Hepatocyte (in vitro differentiated cells): ENCODE data around the gene TAS2R7. TPM values are rescaled to one million over a fixed set of nuclear protein-coding genes. Genes with fewer than 3 reads are reported as not detected.
A peak's percentile ranks its signal among the peaks of the same experiment; 100 is the strongest.

Experiments
- DNase-seq: peaks from one replicate; pipeline ENCODE4 v3.0.0-alpha.2; 2016; ENCODE audit warnings: low spot score
- H2AFZ ChIP-seq: fragments of 200-600 bp; sonication (generic); 2 replicates; pipeline ENCODE4 v1.6.0; 2016; ENCODE audit warnings: antibody characterized with exemption, mild to moderate bottlenecking
- H3K27ac ChIP-seq: fragments of 200-600 bp; sonication (generic); 2 replicates; pipeline ENCODE4 v1.5.1; 2016; ENCODE audit warnings: mild to moderate bottlenecking
- H3K27me3 ChIP-seq: fragments of 200-600 bp; sonication (generic); 2 replicates; pipeline ENCODE4 v1.6.1; 2016
- H3K36me3 ChIP-seq: fragments of 200-600 bp; sonication (generic); replicated peaks from 2 replicates; pipeline ENCODE4 v1.5.1; 2016; ENCODE audit warnings: low read depth; ENCODE audit not compliant: insufficient read depth
- H3K4me1 ChIP-seq: fragments of 200-600 bp; sonication (generic); 2 replicates; pipeline ENCODE4 v1.5.1; 2016; ENCODE audit warnings: mild to moderate bottlenecking, moderate library complexity; ENCODE audit not compliant: insufficient read depth
- H3K4me2 ChIP-seq: fragments of 200-600 bp; sonication (generic); 2 replicates; pipeline ENCODE4 v1.6.0; 2016
- H3K4me3 ChIP-seq: fragments of 200-600 bp; sonication (generic); 2 replicates; pipeline ENCODE4 v1.5.1; 2016; ENCODE audit warnings: mild to moderate bottlenecking
- H3K79me2 ChIP-seq: fragments of 200-600 bp; sonication (generic); 2 replicates; pipeline ENCODE4 v1.6.0; 2017; ENCODE audit warnings: mild to moderate bottlenecking
- H3K9me2 ChIP-seq: fragments of 200-600 bp; sonication (generic); replicated peaks from 2 replicates; pipeline ENCODE4 v1.6.0; 2017; ENCODE audit warnings: mild to moderate bottlenecking; ENCODE audit not compliant: insufficient read depth
- H3K9me3 ChIP-seq: fragments of 200-600 bp; sonication (generic); 2 replicates; pipeline ENCODE4 v1.5.1; 2016; ENCODE audit warnings: low read depth, mild to moderate bottlenecking
- H4K20me1 ChIP-seq: fragments of 200-600 bp; sonication (generic); 2 replicates; pipeline ENCODE4 v1.6.0; 2016; ENCODE audit warnings: mild to moderate bottlenecking; ENCODE audit not compliant: insufficient read depth, poor library complexity, severe bottlenecking
- CTCF ChIP-seq: fragments of 200-600 bp; sonication (generic); IDR thresholded peaks from 2 replicates; pipeline ENCODE4 v1.5.1; 2016; ENCODE audit warnings: antibody characterized with exemption, mild to moderate bottlenecking; ENCODE audit not compliant: poor library complexity
- EZH2 ChIP-seq: fragments of 200-600 bp; sonication (generic); IDR thresholded peaks from 2 replicates; pipeline ENCODE4 v1.6.1; 2016; ENCODE audit warnings: antibody characterized with exemption, mild to moderate bottlenecking, borderline replicate concordance
- EZH2phosphoT487 ChIP-seq: fragments of 200-600 bp; sonication (generic); IDR thresholded peaks from one replicate; pipeline ENCODE4 v1.6.1; 2018; ENCODE audit warnings: antibody characterized with exemption, mild to moderate bottlenecking, low read depth, moderate library complexity; ENCODE audit not compliant: unreplicated experiment, severe bottlenecking
- WGBS: methylation state at CpG from one replicate; pipeline ENCODE4 v1.1.6; 2016; ENCODE audit warnings: low lambda C conversion rate; ENCODE audit errors: missing lambda C conversion rate; 5-methylcytosine and 5-hydroxymethylcytosine counted together
- polyA plus RNA-seq: library from polyadenylated mRNA; unstranded; fragments of >200 nt; fragmentation: Nextera tagmentation; extraction: Ambion mirVana; gene quantifications from 2 replicates; pipeline ENCODE4 v1.2.1, GENCODE V29; 2016
- small RNA-seq: library from RNA; depleted of rRNA; stranded (forward); fragments of <200 nt; gene quantifications from one replicate; pipeline ENCODE3, GENCODE V24; 2014
- total RNA-seq: library from RNA; depleted of rRNA; stranded (reverse); fragments of >200 nt; gene quantifications from 2 replicates; pipeline ENCODE4 v1.2.3, GENCODE V29; 2014

The TAS2R7 gene
- total and polyA plus RNA-seq, 2 experiments from 2014 or later: not detected

- Histone ChIP-seq H3K9me3 (no peaks in the 10 kb centered on the region), H3K79me2 (no peaks in the 10 kb centered on the region), H3K4me1 (no peaks in the 10 kb centered on the region), H2AFZ (no peak overlapping the region), H3K4me2 (no peak overlapping the region), H3K4me3 (no peak overlapping the region), H3K27me3 (peaks cover 1% of the 10 kb centered on the region), H3K27ac (no peak overlapping the region), H4K20me1 (no peaks in the 10 kb centered on the region), H3K9me2 (no peaks in the 10 kb centered on the region), H3K36me3 (no peaks in the 10 kb centered on the region)
- WGBS: 61% methylated on average over 4 of the region's 4 CpGs
- DNase-seq: peak; percentile 10
- TF ChIP-seq EZH2phosphoT487 (no peak), EZH2 (no peak), CTCF (no peak)
Observed at GRCh38 chr12:10753059-10753458, 49.4 kb downstream of the TAS2R7 start.

Small RNA genes within 50 kb of the gene (small RNA-seq; reads per million reads assigned to genes)
- not detected for gene PRR4

Other genes with a start within 250 kb of the TAS2R7 start
- gene MAGOHB, start 189.0 kb downstream of the TAS2R7 start, total RNA-seq: 21.4 and 23.9 TPM in 2 replicates
- gene MAGOHB, start 189.0 kb downstream of the TAS2R7 start, polyA plus RNA-seq: 39.4 and 40.2 TPM in 2 replicates
- 0.48 and 3.6 TPM in 2 replicates for gene STYK1, start 128.6 kb downstream of the TAS2R7 start, total RNA-seq
- gene STYK1, start 128.6 kb downstream of the TAS2R7 start, polyA plus RNA-seq: 0.09 and 0.58 TPM in 2 replicates
- gene YBX3, start 79.3 kb downstream of the TAS2R7 start, total RNA-seq: 66.7 and 83.4 TPM in 2 replicates
- 218 and 237 TPM in 2 replicates for gene YBX3, start 79.3 kb downstream of the TAS2R7 start, polyA plus RNA-seq
- gene TAS2R8, start 4.7 kb upstream of the TAS2R7 start, total RNA-seq: not detected in 2 replicates
- not detected in 2 replicates for gene TAS2R8, start 4.7 kb upstream of the TAS2R7 start, polyA plus RNA-seq
- gene TAS2R9, start 7.5 kb upstream of the TAS2R7 start, total RNA-seq: 0.13 TPM in 1 of 2 replicates, not detected in the other
- not detected in 2 replicates for gene TAS2R9, start 7.5 kb upstream of the TAS2R7 start, polyA plus RNA-seq
- 1.5 and 1.8 TPM in 2 replicates for gene TAS2R10, start 23.7 kb upstream of the TAS2R7 start, total RNA-seq
- not detected in 2 replicates for gene TAS2R10, start 23.7 kb upstream of the TAS2R7 start, polyA plus RNA-seq
- 2.5 and 6.4 TPM in 2 replicates for gene PRR4, start 46.8 kb upstream of the TAS2R7 start, total RNA-seq
- gene PRR4, start 46.8 kb upstream of the TAS2R7 start, polyA plus RNA-seq: 3.6 and 3.9 TPM in 2 replicates
- gene PRH1, start 81.6 kb upstream of the TAS2R7 start, total RNA-seq: 17.5 and 19.0 TPM in 2 replicates
- gene PRH1, start 81.6 kb upstream of the TAS2R7 start, polyA plus RNA-seq: 12.3 and 25.4 TPM in 2 replicates
- gene TAS2R13, start 106.9 kb upstream of the TAS2R7 start, total RNA-seq: 2.1 and 3.2 TPM in 2 replicates
- not detected in 2 replicates for gene TAS2R13, start 106.9 kb upstream of the TAS2R7 start, polyA plus RNA-seq
- gene PRH2, start 126.6 kb upstream of the TAS2R7 start, total RNA-seq: not detected in 2 replicates
- gene PRH2, start 126.6 kb upstream of the TAS2R7 start, polyA plus RNA-seq: 0.36 TPM in 1 of 2 replicates, not detected in the other
- 5.6 and 6.6 TPM in 2 replicates for gene TAS2R14, start 136.6 kb upstream of the TAS2R7 start, total RNA-seq
- 0.59 and 0.64 TPM in 2 replicates for gene TAS2R14, start 136.6 kb upstream of the TAS2R7 start, polyA plus RNA-seq
- gene TAS2R50, start 184.3 kb upstream of the TAS2R7 start, total RNA-seq: 1.5 and 2.0 TPM in 2 replicates
- gene TAS2R50, start 184.3 kb upstream of the TAS2R7 start, polyA plus RNA-seq: not detected in 2 replicates
- 5.1 and 6.3 TPM in 2 replicates for gene TAS2R20, start 195.7 kb upstream of the TAS2R7 start, total RNA-seq
- gene TAS2R20, start 195.7 kb upstream of the TAS2R7 start, polyA plus RNA-seq: 0.36 and 0.41 TPM in 2 replicates
- gene TAS2R19, start 220.0 kb upstream of the TAS2R7 start, total RNA-seq: 4.4 and 7.4 TPM in 2 replicates
- 0.16 and 1.4 TPM in 2 replicates for gene TAS2R19, start 220.0 kb upstream of the TAS2R7 start, polyA plus RNA-seq
- gene TAS2R31, start 228.8 kb upstream of the TAS2R7 start, total RNA-seq: 6.2 and 9.4 TPM in 2 replicates
- 0.17 TPM in 1 of 2 replicates, not detected in the other for gene TAS2R31, start 228.8 kb upstream of the TAS2R7 start, polyA plus RNA-seq